NCI-H2171 (cell line): Measurements from ENCODE around the gene BCAT1.
"Not testable (repeated sequence)": the region's sequence is repeated elsewhere in the genome, so short reads cannot be mapped to it uniquely, and the experiment has no call there.

Source experiments
- DNase-seq: peaks from one replicate; lab custom pipeline; 2025; lab: John Stamatoyannopoulos, UW

Gene BCAT1

GRCh38 chr12:24901576-24902461 is 47.1 kb downstream of the BCAT1 start:
- no peak for DNase-seq

- DNase-seq = no peak
These were observed 48.7 kb downstream of the BCAT1 start for GRCh38 chr12:24900196-24900595.

- DNase-seq = no peak
These were observed 49.3 kb downstream of the BCAT1 start for GRCh38 chr12:24899503-24900075.

GRCh38 chr12:24898606-24899005 is 50.3 kb downstream of the BCAT1 start:
- no peak for DNase-seq

- no peak for DNase-seq
These were observed 50.7 kb downstream of the BCAT1 start for GRCh38 chr12:24898185-24898584.

GRCh38 chr12:24896171-24896570 is 52.7 kb downstream of the BCAT1 start:
- no peak for DNase-seq

GRCh38 chr12:24895612-24896011 is 53.3 kb downstream of the BCAT1 start:
- no peak for DNase-seq

- DNase-seq = no peak
These were observed 54.0 kb downstream of the BCAT1 start for GRCh38 chr12:24894879-24895278.

GRCh38 chr12:24890048-24890803 is 58.7 kb downstream of the BCAT1 start:
- DNase-seq = no peak

GRCh38 chr12:24889411-24889810 is 59.5 kb downstream of the BCAT1 start:
- no peak for DNase-seq

GRCh38 chr12:24888813-24889212 is 60.1 kb downstream of the BCAT1 start:
- no peak for DNase-seq

- DNase-seq = no peak
These were observed 64.0 kb downstream of the BCAT1 start for GRCh38 chr12:24884911-24885310.

- DNase-seq = no peak
These were observed 67.1 kb downstream of the BCAT1 start for GRCh38 chr12:24881724-24882371.

GRCh38 chr12:24881227-24881626 is 67.7 kb downstream of the BCAT1 start:
- DNase-seq = no peak

- DNase-seq = no peak
These were observed 68.2 kb downstream of the BCAT1 start for GRCh38 chr12:24880732-24881131.

GRCh38 chr12:24879644-24880043 is 69.3 kb downstream of the BCAT1 start:
- no peak for DNase-seq

- DNase-seq = no peak
These were observed 73.9 kb downstream of the BCAT1 start for GRCh38 chr12:24875014-24875413.

GRCh38 chr12:24872211-24872610 is 76.7 kb downstream of the BCAT1 start:
- no peak for DNase-seq

- DNase-seq = not testable (repeated sequence)
These were observed 82.8 kb downstream of the BCAT1 start for GRCh38 chr12:24866139-24866538.

- DNase-seq = no peak
These were observed 84.1 kb downstream of the BCAT1 start for GRCh38 chr12:24864796-24865125.

GRCh38 chr12:24861766-24862540 is 86.9 kb downstream of the BCAT1 start:
- DNase-seq = no peak

GRCh38 chr12:24860546-24860945 is 88.4 kb downstream of the BCAT1 start:
- DNase-seq = no peak
